Measurements from ENCODE around the gene GPR108. TPM values are rescaled to one million over a fixed set of nuclear protein-coding genes. Genes with fewer than 3 reads are reported as not detected.
A peak's percentile ranks its signal among the peaks of the same experiment; 100 is the strongest.

Gene GPR108
- total RNA-seq, 4 donors from 2014 or later = 22.6 to 40.3 (median 32.3) TPM

DNA sequence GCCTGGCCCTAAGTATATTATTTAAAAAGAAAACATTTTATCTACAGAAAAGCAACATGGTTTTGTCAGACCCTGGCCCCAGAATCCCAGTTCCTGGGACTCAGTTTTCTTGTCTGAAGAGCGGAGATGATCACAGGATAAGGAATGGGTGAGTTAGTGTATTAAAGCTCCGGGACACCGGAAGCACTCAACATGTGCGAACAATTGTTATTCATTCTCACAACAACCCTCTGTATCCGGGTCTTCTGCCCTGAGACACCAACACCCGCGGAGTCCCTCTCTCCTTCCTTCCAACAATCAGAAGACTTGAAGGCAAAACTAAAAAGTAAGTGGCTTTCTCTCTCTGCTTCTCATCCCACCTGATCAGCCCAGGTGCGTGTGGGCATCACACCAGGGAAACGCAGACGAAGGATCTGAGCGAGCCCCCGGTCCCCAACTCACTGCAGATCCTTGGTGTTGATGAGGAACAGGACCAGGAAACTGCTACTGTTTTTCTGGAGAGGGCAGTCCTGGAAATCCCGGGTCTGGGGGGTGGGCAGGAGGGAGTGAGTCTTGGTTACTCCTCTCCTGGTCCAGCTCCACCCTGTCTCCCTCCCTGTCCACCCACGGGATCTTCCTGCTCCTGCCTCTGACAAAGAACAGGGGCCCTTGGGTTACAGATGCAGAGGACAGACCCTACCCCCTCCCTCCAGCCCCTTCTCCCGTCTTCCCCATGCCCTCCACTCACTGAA lies 2.0 kb downstream of the GPR108 start:
- TF ChIP-seq, protein P1, sequence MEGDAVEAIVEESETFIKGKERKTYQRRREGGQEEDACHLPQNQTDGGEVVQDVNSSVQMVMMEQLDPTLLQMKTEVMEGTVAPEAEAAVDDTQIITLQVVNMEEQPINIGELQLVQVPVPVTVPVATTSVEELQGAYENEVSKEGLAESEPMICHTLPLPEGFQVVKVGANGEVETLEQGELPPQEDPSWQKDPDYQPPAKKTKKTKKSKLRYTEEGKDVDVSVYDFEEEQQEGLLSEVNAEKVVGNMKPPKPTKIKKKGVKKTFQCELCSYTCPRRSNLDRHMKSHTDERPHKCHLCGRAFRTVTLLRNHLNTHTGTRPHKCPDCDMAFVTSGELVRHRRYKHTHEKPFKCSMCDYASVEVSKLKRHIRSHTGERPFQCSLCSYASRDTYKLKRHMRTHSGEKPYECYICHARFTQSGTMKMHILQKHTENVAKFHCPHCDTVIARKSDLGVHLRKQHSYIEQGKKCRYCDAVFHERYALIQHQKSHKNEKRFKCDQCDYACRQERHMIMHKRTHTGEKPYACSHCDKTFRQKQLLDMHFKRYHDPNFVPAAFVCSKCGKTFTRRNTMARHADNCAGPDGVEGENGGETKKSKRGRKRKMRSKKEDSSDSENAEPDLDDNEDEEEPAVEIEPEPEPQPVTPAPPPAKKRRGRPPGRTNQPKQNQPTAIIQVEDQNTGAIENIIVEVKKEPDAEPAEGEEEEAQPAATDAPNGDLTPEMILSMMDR (IDR thresholded peaks at IDR 0.05 in 4 of 5, conservative IDR thresholded peaks at IDR 0.05 in 1 of 5) = no peak
- no peak for TF ChIP-seq POLR2A (IDR thresholded peaks at IDR 0.05)
- in situ Hi-C loops (cut with MboI; ENCODE audit: low sequenced_read_pairs in 4 of 4) = loop anchor here in 2 of 4 donors (10.0 to 25.0 kb wide), 3 partner anchors 129 to 348 kb away; partner anchors contain the start of genes GTF2F1 (in 1 of the 2), PSPN (in 1 of the 2) and TUBB4A (in 1 of the 2)
- DNase-seq (no peak), ATAC-seq (no peak)
- Histone ChIP-seq H3K4me1 (peaks cover 21 to 28% of the 10 kb centered on the region in 2 donors), H3K9me3 (no peaks in the 10 kb centered on the region), H3K36me3 (peaks cover 0 to 24% of the 10 kb centered on the region in 2 donors), H3K27me3 (no peaks in the 10 kb centered on the region), H3K27ac (peak overlapping the region in 2 of 4 donors; percentile 91 to 95), H3K4me3 (no peak overlapping the region)
- intact Hi-C loops (cut with DNase I; ENCODE audit: low total_unique reads) = loop anchor here (5.0 to 10.0 kb wide), 4 partner anchors 203 to 889 kb away; partner anchors contain the start of genes NDUFA11, PET100, SLC25A23 and TNFSF9

DNA sequence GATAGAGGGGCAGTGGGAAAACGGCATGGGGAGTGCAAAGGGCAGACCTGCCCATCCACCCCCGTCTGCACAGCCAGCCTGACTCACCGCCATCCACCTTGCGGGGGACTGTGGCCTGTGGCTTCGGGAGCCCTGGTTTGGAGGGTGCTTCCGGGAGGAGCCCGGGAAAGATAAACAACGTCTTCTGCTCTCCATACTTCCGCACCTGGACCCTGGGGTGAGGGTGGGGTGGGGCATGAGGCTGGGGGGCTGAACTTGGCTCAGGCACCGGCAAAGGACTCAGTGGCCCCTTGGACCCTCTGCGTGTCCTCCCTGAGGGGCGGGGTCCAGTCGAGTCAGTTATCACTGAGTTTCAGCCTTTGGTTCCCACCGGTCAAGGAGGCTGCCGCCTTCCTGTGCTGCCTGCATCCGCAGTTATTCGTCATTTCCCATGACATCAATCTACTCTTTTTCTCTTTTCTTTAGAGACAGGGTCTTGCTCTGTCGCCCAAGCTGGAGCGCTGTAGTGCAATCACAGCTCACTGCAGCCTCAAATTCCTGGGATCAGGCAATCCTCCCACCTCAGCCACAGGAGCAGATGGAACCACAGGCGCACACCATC lies 3.2 kb downstream of the GPR108 start:
- intact Hi-C loops (cut with DNase I; ENCODE audit: low total_unique reads) = loop anchor here (10.0 kb wide), 3 partner anchors 279 to 891 kb away; partner anchors contain the start of genes NDUFA11, PET100, SLC25A23 and VMAC
- Histone ChIP-seq H3K4me1 (peaks cover 21 to 27% of the 10 kb centered on the region in 2 donors), H3K27ac (no peak overlapping the region), H3K4me3 (no peak overlapping the region), H3K27me3 (no peaks in the 10 kb centered on the region), H3K36me3 (peaks cover 0 to 24% of the 10 kb centered on the region in 2 donors), H3K9me3 (no peaks in the 10 kb centered on the region)
- DNase-seq = no peak
- no peak for ATAC-seq
- TF ChIP-seq, protein P1 (IDR thresholded peaks at IDR 0.05 in 4 of 5, conservative IDR thresholded peaks at IDR 0.05 in 1 of 5) = no peak
- no peak for TF ChIP-seq POLR2A (IDR thresholded peaks at IDR 0.05)
- in situ Hi-C loops (cut with MboI; ENCODE audit: low sequenced_read_pairs in 4 of 4) = loop anchor here in 2 of 4 donors (10.0 to 25.0 kb wide), 3 partner anchors 131 to 347 kb away; partner anchors contain the start of genes GTF2F1 (in 1 of the 2), PSPN (in 1 of the 2) and TUBB4A (in 1 of the 2)

DNA sequence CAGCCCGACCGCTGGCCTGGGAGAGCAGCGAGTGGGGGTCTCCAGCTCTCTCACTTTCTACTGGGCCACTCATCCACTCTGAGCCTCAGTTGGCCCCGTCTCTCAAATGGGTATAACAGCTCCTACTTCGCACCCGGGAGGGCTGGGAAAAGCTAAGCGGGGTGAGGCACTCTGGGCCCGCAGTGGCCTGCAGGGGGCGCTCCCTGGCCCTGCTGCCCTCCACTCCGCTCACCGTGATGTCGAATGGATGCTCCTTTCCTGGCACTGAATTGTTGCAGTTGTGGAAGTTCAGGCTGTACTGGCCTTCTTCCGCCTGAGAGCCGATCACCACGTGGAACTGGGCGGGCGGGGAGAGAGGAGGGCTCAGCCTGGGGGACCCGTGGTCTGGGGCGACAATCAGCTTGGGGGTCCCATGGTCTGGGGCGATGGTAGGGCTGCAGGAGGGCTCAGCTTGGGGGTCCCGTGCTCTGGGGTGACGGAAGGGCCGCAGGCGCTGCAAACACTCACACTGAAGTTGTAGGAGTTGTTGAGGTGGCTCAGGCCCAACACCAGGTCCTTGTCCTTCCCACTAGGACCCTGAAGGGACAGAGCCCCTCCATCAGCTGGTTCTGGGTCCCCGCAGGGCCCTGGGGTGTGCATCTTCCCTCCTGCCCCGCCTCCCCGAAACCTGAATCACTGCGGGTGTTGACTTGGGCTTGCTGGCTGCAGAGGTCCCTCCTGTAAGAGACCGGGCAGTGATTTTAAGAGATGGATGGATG lies 3.9 kb downstream of the GPR108 start:
- Histone ChIP-seq H3K4me3 (no peak overlapping the region), H3K27me3 (no peaks in the 10 kb centered on the region), H3K27ac (no peak overlapping the region), H3K4me1 (peaks cover 14 to 20% of the 10 kb centered on the region in 2 donors), H3K9me3 (no peaks in the 10 kb centered on the region), H3K36me3 (peaks cover 0 to 24% of the 10 kb centered on the region in 2 donors)
- TF ChIP-seq, protein P1 (IDR thresholded peaks at IDR 0.05 in 4 of 5, conservative IDR thresholded peaks at IDR 0.05 in 1 of 5) = peak in 3 of 5 experiments; percentile 24 to 48 (median 40)
- TF ChIP-seq POLR2A (IDR thresholded peaks at IDR 0.05) = no peak
- ATAC-seq = no peak
- in situ Hi-C loops (cut with MboI; ENCODE audit: low sequenced_read_pairs in 4 of 4) = loop anchor here in 2 of 4 donors (10.0 to 25.0 kb wide), 3 partner anchors 131 to 346 kb away; partner anchors contain the start of genes GTF2F1 (in 1 of the 2), PSPN (in 1 of the 2) and TUBB4A (in 1 of the 2)
- no peak for DNase-seq
- intact Hi-C loops (cut with DNase I; ENCODE audit: low total_unique reads) = loop anchor here (10.0 kb wide), 3 partner anchors 279 to 891 kb away; partner anchors contain the start of genes NDUFA11, PET100, SLC25A23 and VMAC

DNA sequence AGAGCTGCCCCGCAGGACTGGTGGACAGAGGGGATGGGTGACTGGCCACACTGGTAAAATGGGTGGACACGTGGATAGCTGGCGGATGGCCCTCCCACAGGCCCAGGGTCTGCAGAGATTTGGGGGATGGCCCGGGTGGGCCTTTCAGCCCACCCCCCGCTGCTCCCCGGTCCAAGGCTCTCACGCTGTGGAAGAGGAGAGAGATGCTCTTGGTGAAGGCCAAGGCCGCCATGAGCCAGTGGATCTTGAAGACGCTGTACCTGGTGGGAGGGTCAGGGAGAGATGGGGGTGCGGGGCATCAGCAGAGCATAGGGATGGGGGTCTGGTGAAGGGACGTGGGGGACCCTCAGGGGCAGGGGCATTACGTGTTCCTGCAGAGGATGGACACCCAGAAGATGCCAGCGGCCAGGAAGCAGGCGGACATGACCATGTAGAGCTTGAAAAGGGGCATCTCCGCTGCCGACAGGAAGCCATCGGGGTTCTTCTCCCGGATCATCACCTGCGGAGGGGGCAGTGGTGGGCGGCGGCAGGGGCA lies 4.5 kb downstream of the GPR108 start:
- Histone ChIP-seq H3K9me3 (no peaks in the 10 kb centered on the region), H3K4me3 (no peak overlapping the region), H3K4me1 (peaks cover 7 to 15% of the 10 kb centered on the region in 2 donors), H3K27ac (no peak overlapping the region), H3K36me3 (peaks cover 0 to 24% of the 10 kb centered on the region in 2 donors), H3K27me3 (no peaks in the 10 kb centered on the region)
- ATAC-seq (no peak), DNase-seq (no peak)
- no peak for TF ChIP-seq POLR2A (IDR thresholded peaks at IDR 0.05)
- TF ChIP-seq, protein P1 (IDR thresholded peaks at IDR 0.05 in 4 of 5, conservative IDR thresholded peaks at IDR 0.05 in 1 of 5) = no peak
- in situ Hi-C loops (cut with MboI; ENCODE audit: low sequenced_read_pairs in 4 of 4) (loop anchor here in 2 of 4 donors (10.0 to 25.0 kb wide), 3 partner anchors 132 to 346 kb away; partner anchors contain the start of genes GTF2F1 (in 1 of the 2), PSPN (in 1 of the 2) and TUBB4A (in 1 of the 2)), intact Hi-C loops (cut with DNase I; ENCODE audit: low total_unique reads) (loop anchor here (10.0 kb wide), 3 partner anchors 278 to 892 kb away; partner anchors contain the start of genes NDUFA11, PET100, SLC25A23 and VMAC)

Measured in gastrocnemius medialis (tissue), 4 donors.